ENCODE results near the gene NCAM2.

NCAM2 gene

DNA sequence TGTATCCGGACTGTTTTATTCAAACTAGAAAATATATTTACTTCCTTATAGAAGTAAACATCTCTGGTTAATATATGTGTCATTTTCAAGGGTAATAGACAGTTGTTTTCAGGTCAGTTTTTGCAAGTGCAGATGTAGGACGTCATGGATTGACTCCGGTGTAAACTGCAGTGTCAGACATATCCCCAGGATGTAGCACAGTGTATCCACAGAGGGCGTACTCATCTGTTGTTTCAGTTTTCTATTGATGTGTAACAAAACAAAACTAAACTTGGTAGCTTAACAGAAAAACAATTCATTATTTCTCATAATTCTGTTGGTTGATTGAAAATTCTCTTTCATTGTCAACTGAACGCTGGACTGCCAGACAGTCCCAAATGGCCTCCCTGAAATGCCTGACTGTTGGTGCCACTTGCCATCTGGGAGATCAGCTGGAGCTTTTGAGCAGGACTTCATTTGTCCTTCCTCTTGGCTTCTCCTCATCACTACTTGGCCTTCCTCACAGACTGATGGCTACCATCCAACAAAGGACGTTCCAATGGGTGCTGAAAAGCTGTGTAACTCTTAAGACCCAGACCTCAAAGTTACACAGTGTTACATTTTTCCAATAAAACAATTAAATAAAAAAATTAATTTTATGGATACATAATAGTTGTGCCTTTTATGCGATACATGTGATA, 181.6 kb downstream of the NCAM2 start:
- DNase-seq = no peak

DNA sequence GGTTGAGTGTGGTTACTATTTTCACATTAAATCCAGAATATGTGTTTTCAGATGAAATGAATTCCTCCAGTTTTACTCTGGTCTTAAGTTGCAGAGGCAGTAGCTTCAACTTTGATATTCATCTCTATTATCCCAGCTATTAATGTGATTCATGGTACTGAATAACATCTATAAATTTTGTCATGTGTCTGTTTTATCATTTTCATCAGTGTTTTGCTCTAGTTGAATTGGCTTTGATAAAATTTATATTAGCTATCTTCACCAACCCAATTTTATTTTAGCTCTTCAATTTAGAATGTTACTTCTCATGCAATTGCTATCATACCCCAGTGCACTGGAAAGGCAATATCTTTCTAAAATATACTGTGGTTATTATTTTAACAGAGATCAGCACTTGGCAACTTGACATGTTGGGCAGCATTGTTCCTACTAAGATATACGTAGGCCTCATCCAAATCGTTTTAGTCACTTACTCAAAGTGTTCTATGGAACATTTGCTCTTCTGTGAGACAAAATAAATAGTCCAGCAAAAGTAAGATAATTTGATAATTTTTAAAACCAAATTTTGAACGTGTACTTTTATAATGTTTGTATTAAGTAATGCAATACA, 184.3 kb downstream of the NCAM2 start:
- no peak for DNase-seq

DNA sequence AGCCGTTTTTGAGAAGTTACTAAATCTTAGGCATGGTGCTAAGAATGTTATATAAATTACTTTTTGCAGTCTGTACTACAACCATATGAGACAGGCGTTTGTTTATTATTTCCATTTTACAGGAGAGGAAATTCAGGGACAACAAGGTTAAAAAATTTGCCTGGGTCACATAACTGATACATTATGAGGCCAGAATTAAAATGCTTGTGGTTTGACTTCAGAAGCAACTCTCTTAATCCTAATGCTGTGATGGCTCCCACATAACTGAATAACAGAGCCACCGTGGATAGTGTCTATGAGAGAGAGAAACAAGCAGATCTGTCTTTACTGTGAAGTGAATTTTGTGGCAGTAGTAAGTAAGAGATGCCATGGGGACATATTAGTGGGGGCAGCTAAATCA, 184.9 kb downstream of the NCAM2 start:
- no peak for DNase-seq

DNA sequence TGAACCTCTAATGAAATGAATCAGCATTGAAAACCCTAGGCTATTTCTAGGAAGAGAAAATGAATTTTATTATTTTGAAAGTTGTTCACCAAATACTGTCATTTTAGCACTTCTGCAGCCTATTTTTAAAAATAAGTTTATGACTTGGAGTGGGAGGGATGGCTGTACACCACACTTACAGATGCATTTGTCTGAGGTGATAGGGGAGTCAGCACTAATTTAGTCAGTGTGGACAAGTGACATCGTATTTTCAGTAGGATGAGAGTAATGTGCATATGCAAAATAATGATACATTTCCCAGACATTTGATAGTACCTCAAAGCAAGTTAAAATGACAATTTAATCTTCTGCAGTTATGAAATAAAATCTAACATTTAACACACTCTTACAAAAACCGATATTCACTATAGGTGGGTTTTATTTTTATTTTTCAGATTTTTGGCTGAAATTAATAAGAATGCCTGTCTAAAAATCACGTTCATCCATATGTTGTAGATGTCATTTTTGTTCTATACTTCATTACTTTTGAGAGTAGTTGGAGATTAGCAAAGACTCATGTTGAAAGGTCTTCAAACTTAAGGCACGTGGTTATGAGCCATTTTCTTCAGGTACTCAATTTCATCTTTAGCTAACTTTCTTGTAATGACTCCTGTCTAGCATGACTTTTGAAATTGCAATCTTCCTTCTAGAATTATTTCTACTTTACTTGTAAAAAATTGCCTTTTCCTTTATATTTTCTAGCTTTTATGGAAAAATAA, 186.7 kb downstream of the NCAM2 start:
- no peak for DNase-seq

DNA sequence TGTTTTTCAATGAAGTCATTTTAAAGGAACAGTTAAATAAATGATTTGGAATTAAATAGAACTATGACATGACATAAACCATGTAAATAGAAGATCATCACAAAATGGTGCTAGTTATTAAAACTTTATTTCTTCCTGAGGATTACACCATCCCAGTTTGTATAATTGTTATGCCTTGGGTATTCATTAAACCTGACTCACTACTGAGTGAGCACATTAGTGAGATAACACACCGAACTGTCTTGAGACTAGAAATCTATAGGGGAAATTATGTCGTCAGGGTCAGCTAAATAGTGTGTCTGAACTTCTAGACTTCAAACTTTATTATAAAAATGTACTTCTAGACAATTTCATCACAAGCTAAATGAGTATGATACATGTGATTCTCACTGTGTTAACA, 189.4 kb downstream of the NCAM2 start:
- no peak for DNase-seq

DNA sequence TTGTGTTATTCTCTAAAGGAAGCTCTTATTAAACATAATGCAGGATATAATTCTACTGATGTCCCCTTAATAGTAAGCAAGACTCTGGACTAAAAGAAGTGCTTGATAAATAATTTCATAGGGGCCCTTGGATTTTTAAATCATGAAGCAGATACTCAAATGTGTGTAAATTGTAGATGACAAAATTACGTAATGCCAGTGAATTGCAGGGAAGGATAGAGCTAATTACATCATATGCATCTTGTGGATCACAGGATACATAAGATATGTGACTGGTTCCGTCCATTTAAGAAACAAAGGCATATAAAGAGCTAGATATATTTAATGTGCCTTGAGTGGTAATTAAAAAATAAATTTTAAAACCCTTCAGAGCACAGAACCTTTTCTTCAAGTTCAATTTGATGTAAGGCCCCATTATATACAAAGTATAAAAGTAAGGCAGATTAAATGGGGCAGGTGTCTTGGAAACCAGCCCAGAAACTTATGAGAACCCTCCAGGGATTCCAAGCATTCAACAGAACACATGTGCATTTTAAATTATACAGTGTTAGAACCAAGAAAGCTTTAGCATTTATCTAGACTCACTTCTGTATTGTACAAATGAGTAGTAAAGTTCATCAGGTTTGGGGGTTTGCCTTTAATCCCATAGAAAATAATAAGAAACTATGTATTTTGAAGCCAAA, 190.4 kb downstream of the NCAM2 start:
- DNase-seq = no peak

DNA sequence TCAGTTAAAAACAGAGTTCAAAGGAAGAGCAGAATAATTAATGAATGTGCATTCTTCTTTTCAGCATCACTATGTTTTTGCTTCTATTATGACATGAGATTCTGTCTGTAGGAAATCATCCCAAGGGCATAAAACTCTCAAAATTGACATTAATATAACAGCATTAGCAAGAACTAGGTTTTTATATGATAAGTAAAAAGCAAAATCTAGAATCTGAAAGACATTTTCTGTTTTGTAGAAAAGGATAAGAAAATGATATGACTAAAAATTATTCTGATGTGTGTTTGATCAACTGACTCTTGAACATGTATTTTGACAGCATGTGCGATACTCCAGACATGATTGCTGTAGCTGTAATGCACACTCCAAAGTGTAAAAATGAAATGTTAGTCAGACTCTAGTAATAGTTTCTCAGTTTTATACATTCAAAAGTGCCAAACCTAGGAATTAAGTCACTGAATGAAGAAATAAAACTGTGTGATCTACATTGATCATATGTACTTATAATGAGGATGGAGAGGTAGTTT, 197.3 kb downstream of the NCAM2 start:
- no peak for DNase-seq

DNA sequence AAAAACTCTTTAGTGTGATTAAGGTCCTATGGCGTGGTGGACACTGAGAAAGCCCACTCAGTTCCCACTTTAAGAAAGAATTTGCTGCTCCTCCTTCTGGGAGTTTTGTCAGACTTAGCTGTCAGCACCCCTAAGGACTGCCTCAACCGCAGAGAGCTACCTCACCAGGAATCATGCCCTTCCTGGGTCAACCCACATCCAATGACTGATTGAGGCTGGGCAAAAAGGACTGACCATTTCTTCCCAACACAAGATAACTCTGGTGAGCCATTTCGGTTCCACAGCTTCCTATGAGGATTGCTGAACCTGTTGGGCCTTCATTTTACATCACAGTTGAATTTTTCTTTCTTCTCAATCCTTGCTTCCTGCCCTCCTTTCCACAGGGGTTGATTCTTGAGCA, 197.9 kb downstream of the NCAM2 start:
- no peak for DNase-seq

DNA sequence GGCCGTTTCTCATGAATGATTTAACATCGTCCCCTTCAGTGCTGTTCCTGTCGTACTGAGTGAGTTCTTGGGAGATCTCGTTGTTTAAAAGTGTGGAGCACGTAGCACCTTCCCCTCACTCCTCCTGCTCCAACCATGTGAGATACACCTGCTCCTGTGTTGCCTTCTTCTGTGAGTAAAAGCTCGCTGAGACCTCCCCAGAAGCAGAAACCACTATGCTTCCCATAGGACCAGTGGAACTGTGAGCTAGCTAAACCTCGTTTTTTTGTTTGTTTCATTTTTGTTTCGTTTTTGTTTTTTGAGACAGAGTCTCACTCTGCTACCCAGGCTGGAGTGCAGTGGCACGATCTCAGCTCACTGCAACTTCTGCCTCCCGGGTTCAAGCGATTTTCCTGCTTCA, 198.6 kb downstream of the NCAM2 start:
- DNase-seq = no peak

DNA sequence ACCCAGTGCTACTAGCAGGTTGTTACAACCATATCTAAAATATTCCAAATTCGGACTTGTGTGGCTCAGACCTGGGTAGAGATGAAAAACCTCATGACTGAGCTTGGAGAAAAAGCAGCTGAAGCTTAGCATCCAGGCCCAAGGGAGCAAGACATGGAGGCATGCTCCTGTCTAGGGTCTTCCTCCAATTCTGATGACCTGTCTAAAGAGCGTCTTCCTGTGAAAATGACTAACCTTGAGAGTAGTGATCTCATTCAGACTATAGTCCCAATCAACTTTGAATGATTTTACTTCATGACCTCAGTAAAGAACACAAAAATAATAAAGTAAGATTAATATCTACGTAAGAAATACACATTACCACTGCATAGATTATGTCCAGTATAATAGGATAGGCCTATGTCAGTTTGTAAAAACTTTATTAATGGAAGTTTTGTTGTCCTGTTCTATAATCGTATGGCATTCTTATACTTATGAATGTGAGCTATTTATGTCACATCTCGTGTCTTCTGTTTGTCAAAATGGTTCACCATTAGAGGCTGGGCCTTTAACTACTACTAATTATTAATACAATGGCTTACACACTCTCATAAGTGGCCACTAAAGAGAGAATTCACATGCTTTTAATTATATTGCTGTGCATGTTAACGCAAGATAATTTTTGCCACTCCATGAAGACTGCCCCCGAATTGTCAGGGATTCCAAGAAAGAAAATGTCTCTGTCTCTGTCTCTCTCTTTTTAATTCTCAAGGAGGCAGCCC, 201.3 kb downstream of the NCAM2 start:
- DNase-seq = no peak

DNA sequence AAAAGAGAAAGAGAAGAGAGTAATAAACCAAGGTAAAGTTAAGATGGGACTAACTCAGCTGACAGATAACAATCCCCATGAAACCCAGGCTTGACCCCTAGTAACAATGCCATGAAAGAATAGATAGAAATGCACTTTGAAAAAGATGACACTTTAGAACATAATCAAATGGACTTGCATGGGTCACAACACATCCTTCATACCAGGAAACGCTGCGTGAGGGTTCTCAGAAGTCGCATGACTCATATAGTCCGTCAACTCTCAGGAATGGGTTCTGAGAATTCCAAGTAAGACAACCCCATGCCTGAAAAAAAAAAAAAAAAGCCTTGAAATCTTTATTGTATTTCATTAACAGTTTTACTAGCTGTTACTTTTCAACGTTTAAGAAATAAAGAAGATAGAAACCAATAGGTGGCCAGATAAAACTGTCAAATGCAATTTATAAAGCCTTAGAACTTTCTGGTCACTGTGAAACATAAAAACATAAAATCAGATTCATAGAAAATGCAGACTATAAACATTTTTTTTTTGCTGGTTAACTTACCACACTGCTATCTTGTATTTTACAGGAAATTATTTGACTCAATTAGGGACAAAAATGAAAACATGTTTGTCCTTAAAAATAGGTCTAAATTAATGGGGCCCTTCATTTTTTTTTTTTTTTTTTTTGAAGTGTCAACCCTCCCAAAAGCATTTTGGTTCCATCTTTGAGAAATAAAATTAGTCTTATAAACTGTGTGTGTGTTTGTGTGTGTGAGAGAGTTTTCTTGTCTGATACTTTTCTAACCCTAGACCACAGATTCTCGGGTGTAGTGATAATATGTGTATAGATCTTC, 202.1 kb downstream of the NCAM2 start:
- DNase-seq = peak; percentile 6 to 18

DNA sequence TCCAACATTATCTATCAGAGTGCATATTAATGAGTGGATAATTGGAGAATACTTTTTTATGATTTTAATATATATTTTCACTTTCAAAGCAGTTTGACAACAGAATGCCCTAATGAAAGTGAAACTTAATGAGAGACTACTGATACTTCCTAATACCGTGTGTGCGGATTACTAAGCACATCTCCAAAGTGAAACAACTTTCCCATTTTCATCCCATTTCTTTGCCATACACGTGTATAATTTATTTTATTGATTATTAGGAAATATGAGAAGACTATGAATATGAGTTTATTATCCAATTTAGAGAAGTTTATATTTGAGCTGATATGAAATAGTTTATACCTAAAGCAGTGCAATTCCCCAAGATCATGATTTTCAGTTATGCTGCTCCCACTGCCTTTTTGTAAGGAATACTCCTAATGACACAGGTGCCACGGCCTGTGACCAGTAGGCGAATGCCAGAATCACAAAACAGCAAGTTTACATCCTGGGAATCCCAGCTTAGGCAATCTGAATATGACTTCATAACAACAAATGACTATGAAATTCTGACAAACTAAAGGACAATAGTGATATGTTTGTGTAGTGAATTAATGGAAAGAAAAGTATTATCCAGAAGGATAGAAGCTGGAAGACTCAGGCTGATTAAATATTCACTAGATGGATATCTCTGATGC, 202.9 kb downstream of the NCAM2 start:
- no peak for DNase-seq

DNA sequence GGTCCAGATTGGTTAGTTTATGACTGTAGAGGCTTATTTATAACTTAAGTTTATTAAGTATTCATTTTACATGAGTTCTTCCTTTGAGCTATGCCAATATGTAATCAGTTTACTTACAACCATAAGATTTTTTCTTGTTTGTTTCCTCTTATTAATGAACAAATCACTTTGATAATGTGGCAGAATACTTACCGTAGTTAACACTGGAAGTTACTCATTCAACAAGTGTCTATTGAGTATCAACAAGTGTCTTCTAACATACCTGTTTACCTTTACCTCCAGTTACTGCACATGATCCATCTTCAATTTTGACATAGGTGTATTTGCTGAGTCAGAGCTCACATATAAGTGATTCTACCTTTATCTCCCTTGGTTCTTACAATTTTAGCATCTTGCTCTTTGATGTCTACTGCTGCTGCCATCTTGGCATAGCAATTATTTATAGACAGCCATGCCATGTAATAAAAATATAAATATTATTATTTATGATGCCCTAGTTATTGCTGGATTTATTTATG, 205.7 kb downstream of the NCAM2 start:
- no peak for DNase-seq

DNA sequence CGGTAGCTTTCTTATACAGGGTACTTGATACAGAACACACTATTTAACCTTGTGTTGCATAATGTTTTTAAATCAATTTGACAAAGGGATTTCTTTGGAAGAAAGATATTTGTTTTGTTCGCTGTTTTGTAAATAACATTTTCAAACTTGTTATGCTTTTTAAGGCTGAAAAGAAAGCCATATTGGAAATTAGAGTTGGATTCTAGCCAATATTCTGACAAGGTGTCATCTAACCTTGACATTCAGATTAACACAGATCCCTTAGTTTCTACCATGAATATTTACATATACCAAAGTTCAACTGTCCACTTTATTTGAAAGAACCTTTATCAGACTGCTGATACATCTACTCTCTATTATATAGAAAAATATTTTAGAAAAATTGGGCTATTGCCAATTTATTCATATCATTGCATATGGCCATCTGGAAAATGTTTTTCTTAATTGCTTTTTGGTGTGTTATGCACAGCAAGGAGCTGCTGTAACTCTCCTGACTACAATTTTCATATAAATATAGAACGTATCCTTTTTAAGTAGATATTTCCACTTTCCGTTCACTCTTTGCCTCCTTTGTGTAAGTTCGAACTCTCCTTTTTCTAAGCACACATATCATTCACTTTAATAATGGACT, 206.3 kb downstream of the NCAM2 start:
- no peak for DNase-seq

DNA sequence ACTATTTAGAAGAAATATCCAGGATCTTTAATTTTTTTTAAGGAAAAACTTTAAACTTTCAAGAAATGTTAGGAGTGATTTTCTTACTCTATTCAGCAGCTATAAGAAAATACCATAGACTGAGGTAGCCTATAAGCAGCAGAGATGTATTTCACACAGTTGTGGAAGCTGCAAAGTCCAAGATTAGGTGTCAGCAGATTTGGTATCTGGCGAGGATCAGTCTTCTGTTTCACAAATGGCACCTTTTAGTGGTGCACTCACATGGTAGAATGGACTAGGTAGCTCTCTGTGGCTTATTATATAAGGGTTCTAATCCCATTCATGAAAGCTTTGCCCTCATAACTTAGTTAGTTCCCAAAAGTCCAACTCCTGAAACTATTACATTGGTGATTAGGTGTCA, 207.4 kb downstream of the NCAM2 start:
- no peak for DNase-seq

DNA sequence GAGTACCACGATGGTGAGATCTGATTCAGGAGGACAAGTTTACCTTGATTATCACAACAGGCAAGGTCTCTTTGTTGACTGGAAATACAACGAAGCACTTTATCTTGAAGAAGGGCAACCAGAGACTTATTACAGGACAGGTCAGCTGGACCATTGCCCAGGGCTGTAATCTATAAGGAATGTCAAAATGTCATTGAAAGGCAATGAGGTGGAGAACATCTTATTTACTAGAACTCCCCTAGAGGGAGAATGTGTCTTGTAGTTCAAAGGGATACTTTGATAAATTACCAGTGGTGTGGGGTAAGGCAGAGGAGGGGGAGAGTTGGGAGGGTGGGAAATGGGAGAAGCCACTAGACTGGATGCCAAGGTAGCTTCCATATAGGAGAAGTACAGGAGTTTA, 212.3 kb downstream of the NCAM2 start:
- no peak for DNase-seq

DNA sequence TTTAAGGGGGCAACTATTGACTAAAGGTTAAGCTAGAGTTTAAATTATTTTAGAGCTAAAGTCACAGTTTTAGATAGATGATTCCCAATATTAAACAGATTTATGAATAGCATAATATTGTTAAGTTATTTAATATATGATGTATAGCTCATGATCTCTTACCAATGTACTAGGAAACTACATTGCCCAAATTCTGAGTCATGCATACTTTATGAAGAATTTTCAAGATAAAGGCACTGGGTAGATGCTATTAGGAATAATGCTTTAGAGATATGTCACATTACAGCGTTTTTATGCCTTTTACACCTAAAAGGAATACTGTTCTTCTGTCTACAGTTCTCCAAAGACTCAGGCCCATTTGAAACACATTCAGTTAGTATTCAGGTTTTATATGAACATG, 215.1 kb downstream of the NCAM2 start:
- DNase-seq = no peak

DNA sequence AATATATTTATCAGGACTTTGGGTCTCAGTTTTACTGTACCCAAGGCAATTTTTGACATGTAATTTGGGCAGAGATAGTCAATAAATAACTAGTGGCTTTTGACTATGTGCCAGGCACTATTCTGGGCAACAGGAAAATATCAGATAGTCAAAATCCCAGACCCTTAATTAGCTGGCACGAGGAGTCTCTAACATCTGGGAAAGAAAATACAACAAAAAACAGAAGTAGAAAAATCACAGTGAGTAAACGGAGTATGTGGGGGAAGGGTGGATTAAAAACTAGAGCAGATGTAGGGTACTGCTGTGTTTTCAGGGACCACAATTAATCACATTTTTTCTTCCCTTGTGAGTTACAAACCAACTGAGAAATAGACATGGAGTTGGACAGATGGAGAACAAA, 217.8 kb downstream of the NCAM2 start:
- DNase-seq = no peak

DNA sequence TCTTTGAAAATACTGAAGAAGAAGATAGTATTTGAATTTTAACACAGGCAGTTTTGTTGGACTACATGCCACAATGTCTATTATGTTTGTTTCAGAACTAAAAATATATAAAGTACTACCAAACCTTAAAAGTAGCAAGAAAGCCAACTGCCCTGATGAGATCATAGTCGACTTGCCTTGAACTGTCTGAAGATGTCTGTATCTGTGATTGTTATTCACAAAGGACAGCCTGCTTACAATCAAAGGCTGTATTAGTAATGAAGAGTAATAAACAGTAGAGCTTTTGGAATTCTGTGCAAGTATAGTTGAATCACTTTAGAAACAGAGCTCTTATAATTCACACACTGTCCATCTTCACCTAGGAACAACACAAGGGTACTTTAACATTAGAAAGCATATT, 228.3 kb downstream of the NCAM2 start:
- no peak for DNase-seq

DNA sequence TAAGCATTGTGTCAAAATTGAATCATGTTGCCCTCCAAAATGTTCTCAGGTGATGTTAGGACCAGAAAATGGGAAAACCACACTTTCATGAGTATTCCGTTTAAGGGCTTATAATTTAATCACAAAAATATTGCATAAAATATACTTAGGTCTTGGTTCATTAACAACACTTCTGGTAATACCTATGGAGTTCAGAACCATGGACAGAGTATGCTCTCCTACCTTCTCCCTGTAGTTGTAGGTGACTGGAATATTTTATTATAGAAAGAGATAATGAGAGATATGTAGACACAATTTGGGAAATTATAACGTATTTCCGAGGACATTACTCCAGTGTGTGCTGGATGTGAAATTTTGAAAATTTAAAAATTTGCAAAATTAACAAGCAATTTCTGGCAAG, 232.5 kb downstream of the NCAM2 start:
- no peak for DNase-seq

All from activated CD4-positive, alpha-beta T cell treated with anti-CD3 and anti-CD28 coated beads for 4 hours (primary cell).